T-cell (primary cell): ENCODE results near the gene FAU. TPM values are rescaled to one million over a fixed set of nuclear protein-coding genes. Genes with fewer than 3 reads are reported as not detected.

ENCODE experiments used
- ATAC-seq, 4 experiments: fragments of 200-7000 bp in 3 of 4; fragments of 150-1000 bp in 1 of 4; cut with Tn5 transposase; replicated peaks in 1 of 4; 1 replicate in 3 of 4; 2 replicates in 1 of 4; pipeline ENCODE4 v1.10.0; 2021; ENCODE audit warnings: moderate library complexity in 3 of 4, mild to moderate bottlenecking in 2 of 4, moderate number of reproducible peaks in 1 of 4
- CTCF ChIA-PET, 2 donors: fragments of 300-600 bp; sonication (Branson Sonifier 250); formaldehyde crosslinking; loops; one replicate each; lab custom pipeline; 2022; ENCODE audit warnings: antibody characterized with exemption in 2 of 2; lab: Charles Lee
- POLR2A ChIA-PET, 2 donors: fragments of 300-600 bp; sonication (Branson Sonifier 250); formaldehyde crosslinking; loops; one replicate each; lab custom pipeline; 2022; ENCODE audit warnings: antibody characterized with exemption in 2 of 2; lab: Charles Lee
- DNase-seq, 35 experiments: peaks; one replicate each; pipeline versions ENCODE4 v3.0.0 to v3.0.0-alpha.2; 2013 to 2023
- H3K27ac ChIP-seq: one replicate; pipeline ENCODE4 v1.5.1; 2013; ENCODE audit warnings: low read length
- H3K27me3 ChIP-seq, 2 experiments: replicated peaks in 1 of 2; 1 replicate in 1 of 2; 2 replicates in 1 of 2; pipeline versions ENCODE4 v1.6.1 to v1.7.0; 2013; ENCODE audit warnings: low read length in 1 of 2, mixed read lengths in 1 of 2; ENCODE audit not compliant: control insufficient read depth in 2 of 2, insufficient read depth in 2 of 2; ENCODE audit errors: extremely low read depth in 1 of 2
- H3K36me3 ChIP-seq, 2 donors: 1 replicate in 1 of 2; 2 replicates in 1 of 2; pipeline versions ENCODE4 v1.6.1 to v1.7.0; 2013; ENCODE audit warnings: low read length in 1 of 2; ENCODE audit not compliant: control insufficient read depth in 2 of 2, insufficient read depth in 1 of 2; ENCODE audit errors: extremely low read depth in 1 of 2
- H3K4me1 ChIP-seq, 2 experiments: 1 replicate in 1 of 2; 2 replicates in 1 of 2; pipeline versions ENCODE4 v1.6.1 to v1.7.0; 2013; ENCODE audit warnings: low read length in 2 of 2, mixed read lengths in 1 of 2; ENCODE audit not compliant: insufficient read depth in 2 of 2, control insufficient read depth in 1 of 2; ENCODE audit errors: extremely low read depth in 1 of 2
- H3K4me3 ChIP-seq, 2 donors: 1 replicate in 1 of 2; 2 replicates in 1 of 2; pipeline versions ENCODE4 v1.5.1 to v1.7.0; 2013; ENCODE audit warnings: mild to moderate bottlenecking in 2 of 2, low read length in 1 of 2, moderate library complexity in 1 of 2; ENCODE audit not compliant: control insufficient read depth in 1 of 2; ENCODE audit errors: extremely low read depth in 1 of 2
- H3K9me3 ChIP-seq: 2 replicates; pipeline ENCODE4 v1.7.0; 2013
- H3K27ac Mint-ChIP-seq, 2 donors: one replicate each; pipeline ENCODE4 v1.8.0; 2020 to 2021; ENCODE audit warnings: mild to moderate bottlenecking in 2 of 2, mixed read lengths in 2 of 2
- H3K27me3 Mint-ChIP-seq, 2 donors: one replicate each; pipeline ENCODE4 v1.8.0; 2021 to 2022; ENCODE audit warnings: mixed read lengths in 2 of 2
- H3K36me3 Mint-ChIP-seq: one replicate; pipeline ENCODE4 v1.8.0; 2021; ENCODE audit warnings: mixed read lengths
- H3K4me1 Mint-ChIP-seq, 3 donors: one replicate each; pipeline ENCODE4 v1.8.0; 2020 to 2022; ENCODE audit warnings: mixed read lengths in 3 of 3, mild to moderate bottlenecking in 1 of 3
- H3K4me3 Mint-ChIP-seq, 3 donors: one replicate each; pipeline ENCODE4 v1.8.0; 2020 to 2022; ENCODE audit warnings: mild to moderate bottlenecking in 3 of 3, mixed read lengths in 3 of 3, moderate library complexity in 3 of 3
- H3K9me3 Mint-ChIP-seq, 3 donors: one replicate each; pipeline ENCODE4 v1.8.0; 2020 to 2022; ENCODE audit warnings: mixed read lengths in 3 of 3
- WGBS: methylation state at CpG from one replicate; pipeline ENCODE4 v1.1.5; 2013; ENCODE audit warnings: missing lambda C conversion rate; ENCODE audit not compliant: insufficient coverage; 5-methylcytosine and 5-hydroxymethylcytosine counted together
- total RNA-seq, 35 experiments: library from RNA in 6 of 35; stranded (reverse) in 6 of 35; fragments of 120-200 nt in 1 of 35; gene quantifications; one replicate each; pipeline versions ENCODE4 v1.2.1 to v1.2.4 and lab custom pipeline; 2013 to 2026

Gene FAU
- total RNA-seq, 5 donors from 2014 or later (not counting 1 experiment from before 2014, with no cell fraction given), result 1,477 to 1,924 (median 1,724) TPM

DNA sequence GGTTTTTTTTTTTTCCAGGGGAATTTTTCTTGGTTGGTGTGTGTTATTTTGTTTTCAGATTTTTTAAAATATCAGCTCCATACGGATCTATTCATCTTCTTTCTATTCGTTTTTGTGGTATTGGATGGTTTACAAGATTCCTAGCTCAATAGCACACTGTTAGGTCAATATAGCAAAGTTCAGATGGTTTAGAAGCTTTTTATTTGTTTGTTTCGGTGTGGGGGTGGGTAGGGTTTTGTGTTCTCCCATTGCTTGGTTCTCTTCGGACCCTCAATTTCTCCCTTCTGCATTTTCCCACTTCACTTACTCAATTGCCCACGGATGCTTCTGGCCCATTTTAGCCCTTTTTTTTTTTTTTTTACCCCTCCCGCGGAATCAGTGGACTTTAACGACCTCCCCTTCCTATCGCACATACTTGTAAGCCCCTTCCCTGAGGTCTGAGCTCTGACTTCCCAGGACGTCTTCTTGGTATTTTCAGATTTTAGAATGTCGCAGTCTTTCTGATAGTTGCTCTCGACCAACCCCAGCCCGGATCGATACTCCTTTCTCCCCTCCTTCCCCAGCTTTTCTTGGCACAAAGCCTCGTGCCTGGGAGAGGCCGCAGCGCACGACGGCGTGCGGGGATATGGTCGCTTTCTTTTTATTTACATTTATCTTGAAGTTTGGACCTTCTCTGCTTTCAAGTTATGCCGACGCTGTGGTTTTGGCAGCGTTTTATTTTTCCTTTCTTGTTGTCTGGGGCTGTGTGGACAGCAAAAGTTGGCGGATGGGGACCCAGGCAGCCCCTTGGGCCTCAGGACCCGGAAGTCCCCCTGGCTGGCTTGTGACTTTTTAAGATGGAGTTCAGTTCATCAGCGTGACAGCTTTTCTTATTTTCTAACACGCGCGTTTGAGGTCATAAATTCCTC lies 43.7 kb upstream of the FAU start:
- POLR2A ChIA-PET, result interaction anchor here (0.5 to 0.7 kb wide), 6 partner anchors 20 to 673 kb away, joined by 3 to 9 read pairs (median 4); no protein-coding TSS in a partner anchor

DNA sequence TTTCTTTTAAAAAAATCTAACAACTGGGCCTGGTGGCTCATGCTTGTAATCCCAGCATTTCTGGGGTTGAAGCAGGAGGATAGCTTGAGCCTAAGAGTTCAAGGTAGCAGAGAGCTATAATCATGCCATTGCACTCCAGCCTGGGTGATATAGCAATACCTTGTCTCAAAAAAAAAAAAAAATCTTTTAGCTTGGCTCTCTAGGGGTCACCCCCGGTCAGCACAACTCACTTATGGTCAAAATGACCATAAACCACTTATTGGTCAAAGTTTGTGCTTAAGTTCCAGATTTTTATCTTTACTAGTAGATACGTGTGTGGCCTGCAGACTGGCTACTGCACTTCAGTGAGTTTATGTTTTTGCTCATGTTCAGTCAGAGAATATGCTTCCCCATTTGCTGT lies 41.8 kb upstream of the FAU start:
- peaks cover 4% of the 10 kb centered on the region in 2 donors for H3K27me3 Mint-ChIP-seq
- no peak overlapping the region for H3K27ac ChIP-seq
- no peaks in the 10 kb centered on the region for H3K36me3 Mint-ChIP-seq
- H3K27ac Mint-ChIP-seq, result no peak overlapping the region
- DNase-seq (no peak), ATAC-seq (no peak)
- no peaks in the 10 kb centered on the region for H3K4me1 ChIP-seq
- peaks cover 0 to 2% (median 0%) of the 10 kb centered on the region in 3 donors for H3K4me1 Mint-ChIP-seq
- H3K9me3 Mint-ChIP-seq, result no peaks in the 10 kb centered on the region
- no CpG with 5 or more reads among the region's 2 CpGs for WGBS
- CTCF ChIA-PET, result interaction anchor here in 1 of 2 donors (0.8 to 1.1 kb wide), 2 partner anchors 12 to 23 kb away, joined by 4 read pairs; no protein-coding TSS in a partner anchor
- H3K27me3 ChIP-seq, result no peaks in the 10 kb centered on the region
- H3K4me3 Mint-ChIP-seq, result no peak overlapping the region
- H3K36me3 ChIP-seq, result no peaks in the 10 kb centered on the region
- POLR2A ChIA-PET, result interaction anchor here in 1 of 2 donors (0.7 kb wide), 1 partner anchor 350 kb away, joined by 3 read pairs; no protein-coding TSS in a partner anchor
- no peak overlapping the region for H3K4me3 ChIP-seq
- no peaks in the 10 kb centered on the region for H3K9me3 ChIP-seq

More for the DNA sequence above, 43.7 kb upstream of the FAU start:
- no peaks in the 10 kb centered on the region for H3K36me3 Mint-ChIP-seq
- Histone ChIP-seq H3K27ac (no peak overlapping the region), H3K36me3 (no peaks in the 10 kb centered on the region), H3K27me3 (no peaks in the 10 kb centered on the region), H3K4me3 (no peak overlapping the region), H3K4me1 (no peaks in the 10 kb centered on the region), H3K9me3 (no peaks in the 10 kb centered on the region)
- CTCF ChIA-PET, result interaction anchor here in 1 of 2 donors (0.7 to 0.8 kb wide), 2 partner anchors 38 to 235 kb away, joined by 3 to 4 read pairs; no protein-coding TSS in a partner anchor
- no peak for ATAC-seq
- no peak overlapping the region for H3K27ac Mint-ChIP-seq
- WGBS, result 96% methylated on average over 20 of the region's 31 CpGs
- no peaks in the 10 kb centered on the region for H3K27me3 Mint-ChIP-seq
- peaks cover 0 to 8% (median 3%) of the 10 kb centered on the region in 3 donors for H3K4me1 Mint-ChIP-seq
- no peaks in the 10 kb centered on the region for H3K9me3 Mint-ChIP-seq
- H3K4me3 Mint-ChIP-seq, result no peak overlapping the region
- DNase-seq, result no peak

DNA sequence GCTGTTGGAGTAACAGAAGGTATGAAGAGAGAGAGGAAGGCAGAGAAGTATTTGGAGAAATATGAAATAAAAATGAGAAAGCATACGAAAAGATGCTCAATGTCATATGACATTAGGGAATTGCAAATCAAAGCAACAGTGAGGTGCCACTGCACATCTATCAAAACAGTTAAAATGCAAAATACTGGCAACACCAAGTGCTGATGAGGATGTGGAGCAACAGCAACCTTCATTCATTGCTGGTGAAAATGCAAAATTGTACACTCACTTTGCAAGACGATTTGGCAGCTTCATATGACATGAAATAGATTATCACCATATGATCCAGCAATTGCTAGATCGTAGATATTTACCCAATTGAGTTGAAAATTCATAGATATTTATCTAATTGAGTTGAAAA lies 38.7 kb upstream of the FAU start:
- Histone ChIP-seq H3K27ac (no peak overlapping the region), H3K27me3 (no peaks in the 10 kb centered on the region), H3K4me1 (no peaks in the 10 kb centered on the region), H3K9me3 (no peaks in the 10 kb centered on the region), H3K4me3 (no peak overlapping the region), H3K36me3 (no peaks in the 10 kb centered on the region)
- Mint-ChIP-seq H3K4me3 (no peak overlapping the region), H3K36me3 (no peaks in the 10 kb centered on the region), H3K27ac (no peak overlapping the region), H3K27me3 (peaks cover 4% of the 10 kb centered on the region in 2 donors), H3K4me1 (no peaks in the 10 kb centered on the region), H3K9me3 (no peaks in the 10 kb centered on the region)
- ChIA-PET CTCF (no interaction called here), POLR2A (no interaction called here)
- DNase-seq (no peak), ATAC-seq (no peak)
- no CpG with 5 or more reads among the region's 3 CpGs for WGBS

DNA sequence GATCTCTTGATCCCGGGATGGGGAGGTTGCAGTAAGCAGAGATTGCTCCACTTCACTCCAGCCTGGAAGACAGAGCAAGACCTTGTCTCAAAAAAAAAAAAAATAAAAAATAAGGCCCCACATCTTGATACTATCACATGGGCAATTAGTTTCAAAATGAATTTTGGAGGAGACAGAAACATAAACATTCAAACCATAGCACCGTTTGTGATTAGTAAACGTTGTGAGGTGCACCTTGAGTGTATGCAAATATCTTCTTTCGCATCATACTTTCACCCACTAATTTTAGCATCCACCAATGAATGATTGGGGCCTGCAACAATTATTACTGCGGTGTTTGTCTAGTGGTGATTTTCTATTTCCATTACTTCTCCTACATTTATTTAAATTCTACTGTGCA lies 37.1 kb upstream of the FAU start:
- Mint-ChIP-seq H3K36me3 (no peaks in the 10 kb centered on the region), H3K4me3 (no peak overlapping the region), H3K27ac (no peak overlapping the region), H3K4me1 (no peaks in the 10 kb centered on the region), H3K27me3 (peaks cover 4% of the 10 kb centered on the region in 2 donors), H3K9me3 (no peaks in the 10 kb centered on the region)
- DNase-seq, result no peak
- POLR2A ChIA-PET, result no interaction called here
- Histone ChIP-seq H3K36me3 (no peaks in the 10 kb centered on the region), H3K9me3 (no peaks in the 10 kb centered on the region), H3K27me3 (no peaks in the 10 kb centered on the region), H3K27ac (no peak overlapping the region), H3K4me3 (no peak overlapping the region), H3K4me1 (no peaks in the 10 kb centered on the region)
- CTCF ChIA-PET, result no interaction called here
- no peak for ATAC-seq
- WGBS, result no CpG with 5 or more reads among the region's 5 CpGs

DNA sequence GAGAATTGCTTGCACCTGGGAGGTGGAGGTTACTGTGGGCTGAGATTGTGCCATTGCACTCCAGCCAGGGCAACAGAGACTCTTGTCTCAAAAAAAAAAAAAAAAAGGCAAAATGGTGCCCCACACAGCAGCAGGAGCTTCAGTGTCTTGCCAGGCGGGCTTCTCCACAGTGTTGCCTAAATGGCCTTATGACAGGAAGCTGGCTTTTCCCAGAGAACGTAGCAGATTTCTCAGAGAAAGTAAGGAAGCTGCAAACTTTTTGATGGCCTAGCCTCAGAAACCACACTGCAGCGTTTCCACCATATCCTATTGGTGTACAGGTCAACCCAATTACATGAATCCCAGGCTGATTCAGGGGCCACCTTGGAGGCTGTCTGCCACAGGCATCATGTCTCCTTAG lies 35.4 kb upstream of the FAU start:
- no peaks in the 10 kb centered on the region for H3K4me1 Mint-ChIP-seq
- no peaks in the 10 kb centered on the region for H3K9me3 Mint-ChIP-seq
- H3K9me3 ChIP-seq, result no peaks in the 10 kb centered on the region
- CTCF ChIA-PET, result interaction anchor here (0.6 kb wide), 2 partner anchors 222 to 424 kb away, joined by 5 to 6 read pairs; no protein-coding TSS in a partner anchor
- no peaks in the 10 kb centered on the region for H3K36me3 ChIP-seq
- no peak overlapping the region for H3K4me3 Mint-ChIP-seq
- H3K27me3 Mint-ChIP-seq, result peaks cover 4 to 8% of the 10 kb centered on the region in 2 donors
- DNase-seq (no peak), ATAC-seq (no peak)
- 52% methylated on average over 3 of the region's 3 CpGs for WGBS
- H3K4me3 ChIP-seq, result no peak overlapping the region
- no peaks in the 10 kb centered on the region for H3K4me1 ChIP-seq
- no peaks in the 10 kb centered on the region for H3K36me3 Mint-ChIP-seq
- no peak overlapping the region for H3K27ac ChIP-seq
- POLR2A ChIA-PET, result no interaction called here
- no peaks in the 10 kb centered on the region for H3K27me3 ChIP-seq
- H3K27ac Mint-ChIP-seq, result no peak overlapping the region

DNA sequence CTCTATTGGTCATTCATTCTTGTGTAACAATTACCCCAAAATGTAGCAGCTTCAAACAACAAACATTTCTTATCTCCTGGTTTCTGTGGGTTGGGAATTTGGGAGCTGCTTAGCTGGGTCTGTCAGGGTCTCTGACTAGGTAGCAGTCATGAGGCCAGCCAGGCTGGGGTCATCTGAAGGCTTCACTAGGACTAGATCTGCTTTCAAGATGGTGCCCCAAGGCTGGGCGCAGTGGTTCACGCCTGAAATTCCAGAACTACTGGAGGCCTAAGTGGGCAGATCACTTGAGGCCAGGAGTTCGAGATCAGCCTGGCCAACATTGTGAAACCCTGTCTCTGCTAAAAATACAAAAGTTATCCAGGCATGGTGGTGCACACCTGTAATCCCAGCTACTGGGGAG lies 35.0 kb upstream of the FAU start:
- 80% methylated on average over 3 of the region's 3 CpGs for WGBS

More for the DNA sequence above, 35.0 kb upstream of the FAU start:
- Mint-ChIP-seq H3K27ac (no peak overlapping the region), H3K9me3 (no peaks in the 10 kb centered on the region), H3K27me3 (peaks cover 4 to 8% of the 10 kb centered on the region in 2 donors), H3K4me1 (no peaks in the 10 kb centered on the region), H3K4me3 (no peak overlapping the region), H3K36me3 (no peaks in the 10 kb centered on the region)
- Histone ChIP-seq H3K27me3 (no peaks in the 10 kb centered on the region), H3K27ac (no peak overlapping the region), H3K9me3 (no peaks in the 10 kb centered on the region), H3K4me1 (no peaks in the 10 kb centered on the region), H3K4me3 (no peak overlapping the region), H3K36me3 (no peaks in the 10 kb centered on the region)
- ChIA-PET POLR2A (no interaction called here), CTCF (interaction anchor here in 1 of 2 donors (0.6 kb wide), 1 partner anchor 222 kb away, joined by 6 read pairs; no protein-coding TSS in a partner anchor)
- ATAC-seq, result no peak
- no peak for DNase-seq
